ENCODE measurements around the gene NAPSA. TPM values are rescaled to one million over a fixed set of nuclear protein-coding genes. Genes with fewer than 3 reads are reported as not detected.
"Not testable (repeated sequence)": the region's sequence is repeated elsewhere in the genome, so short reads cannot be mapped to it uniquely, and the experiment has no call there.

Gene NAPSA
- total RNA-seq, 1 donor from 2014 or later, result 0.32 TPM

DNA sequence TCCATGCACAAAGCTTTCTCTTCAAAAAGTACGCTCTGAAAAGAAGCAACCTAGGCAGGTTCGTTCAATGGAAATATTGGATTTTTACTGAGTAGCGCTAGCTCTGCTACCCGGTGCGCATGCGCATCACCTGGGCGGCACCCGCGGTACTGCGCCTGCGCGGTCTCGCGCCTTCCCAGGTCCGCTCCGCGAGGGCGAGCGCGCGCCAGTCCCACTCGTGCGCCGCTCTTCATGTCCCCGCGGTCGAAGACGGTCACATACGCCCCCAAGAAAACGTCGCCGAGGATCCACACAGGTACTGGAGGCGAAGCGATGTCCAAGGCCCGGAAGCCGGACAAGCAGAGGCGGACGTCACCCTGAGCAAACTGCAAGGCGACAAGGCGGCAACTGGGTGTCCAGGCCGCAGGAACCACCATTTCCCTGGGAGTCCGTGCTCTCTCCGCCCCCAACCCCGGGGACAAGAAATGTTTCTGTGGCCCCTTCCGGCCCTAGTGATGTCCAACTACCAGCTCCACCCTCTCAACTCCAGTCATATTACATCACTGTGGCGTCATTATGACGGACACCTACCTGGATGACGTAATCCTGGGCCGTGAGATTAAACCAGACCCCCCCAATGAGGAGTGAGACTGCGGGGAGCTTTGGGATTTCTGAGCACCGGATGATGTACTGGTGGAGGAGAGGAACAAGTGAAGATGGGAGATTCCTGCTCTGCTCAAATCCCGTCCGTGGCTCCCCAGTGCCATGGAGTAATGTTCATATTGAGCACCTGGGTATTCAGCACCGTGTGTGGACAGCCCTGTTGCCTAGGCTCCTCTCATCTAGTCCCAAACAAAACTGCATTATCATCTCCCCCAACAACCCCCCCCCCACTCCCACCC, 31.5 kb downstream of the NAPSA start:
- intact Hi-C loops (cut with micrococcal nuclease), result no loop called here
- peak; percentile 91 for DNase-seq

DNA sequence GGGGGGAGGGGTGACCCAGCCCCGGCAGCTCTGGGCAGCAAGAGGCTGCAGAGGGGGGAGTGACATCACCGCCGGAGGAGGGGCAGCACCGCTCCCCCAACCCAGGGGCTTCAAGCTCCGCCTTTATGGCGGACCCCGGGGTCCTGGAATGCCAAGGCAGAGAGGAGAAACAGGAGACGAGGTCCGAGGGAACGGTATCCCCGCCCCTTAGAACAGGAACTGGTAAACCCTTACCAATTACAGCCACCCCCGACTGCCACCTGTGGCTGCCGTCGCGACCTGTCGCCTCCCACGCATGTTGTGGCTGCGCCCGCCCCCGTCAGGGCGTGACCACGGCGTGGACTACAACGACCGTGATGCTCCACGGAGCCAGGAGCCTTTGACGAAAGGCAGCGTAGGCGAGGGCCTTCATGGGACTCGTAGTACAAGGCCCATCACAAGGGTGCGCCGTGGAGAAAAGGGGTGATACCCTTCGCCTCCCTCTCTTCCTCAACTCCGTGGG, 32.2 kb downstream of the NAPSA start:
- ATAC-seq (peak; percentile 62), DNase-seq (peak; percentile 93)
- intact Hi-C loops (cut with micrococcal nuclease), result no loop called here

More for the DNA sequence above, 31.5 kb downstream of the NAPSA start:
- ATAC-seq, result peak; percentile 29

DNA sequence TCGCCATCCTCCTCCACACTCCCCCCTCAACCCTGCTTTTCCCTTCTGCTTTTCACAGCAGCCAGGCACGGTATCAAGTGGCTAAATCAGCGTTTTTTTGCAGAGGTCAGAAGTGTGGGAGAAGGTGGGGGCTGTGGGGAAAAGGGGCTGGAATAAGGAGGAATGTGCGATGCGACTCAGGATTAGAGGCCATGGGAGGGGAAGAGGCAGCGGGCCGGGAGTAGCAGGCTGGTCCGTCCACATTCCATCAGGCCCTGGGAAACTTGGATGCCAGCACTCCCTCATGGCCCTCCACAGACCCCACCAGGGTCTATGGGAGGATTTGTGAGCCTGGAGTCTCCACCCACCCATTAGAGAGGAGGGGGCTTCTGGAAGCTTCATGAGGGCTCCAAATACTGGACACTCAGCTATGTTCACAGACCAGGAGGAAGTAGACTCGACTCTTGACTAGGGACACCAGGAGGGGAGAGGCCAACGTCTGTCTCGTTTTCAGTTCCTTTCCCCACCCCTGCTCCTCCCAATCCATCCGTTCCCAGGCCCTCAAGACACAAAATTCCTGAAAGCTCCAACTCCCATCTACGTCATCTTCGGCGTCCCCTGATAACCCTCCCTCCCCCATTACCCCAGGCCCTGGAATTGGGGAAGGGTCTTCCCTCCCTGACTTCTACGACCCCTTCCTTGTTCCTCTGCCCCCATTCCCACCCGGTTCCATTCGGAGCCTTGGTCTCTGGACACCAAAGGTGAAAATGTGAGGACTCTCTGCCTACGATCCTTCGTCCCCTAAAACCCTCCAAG, 33.0 kb downstream of the NAPSA start:
- ATAC-seq (no peak), DNase-seq (no peak)
- intact Hi-C loops (cut with micrococcal nuclease), result no loop called here

DNA sequence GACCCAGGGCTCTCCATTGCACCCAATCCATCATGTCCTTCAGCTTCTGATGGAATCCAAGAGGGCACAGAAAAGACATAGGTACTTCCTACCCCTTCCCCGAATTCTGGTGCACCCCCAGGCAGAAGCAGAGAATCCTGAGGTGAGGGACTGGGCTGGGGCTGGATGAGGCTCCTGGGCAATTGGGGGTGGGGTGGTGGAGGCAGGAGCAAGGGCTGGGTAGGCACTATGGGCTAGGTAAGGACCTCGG, 33.5 kb downstream of the NAPSA start:
- DNase-seq (no peak), ATAC-seq (no peak)
- intact Hi-C loops (cut with micrococcal nuclease), result no loop called here

DNA sequence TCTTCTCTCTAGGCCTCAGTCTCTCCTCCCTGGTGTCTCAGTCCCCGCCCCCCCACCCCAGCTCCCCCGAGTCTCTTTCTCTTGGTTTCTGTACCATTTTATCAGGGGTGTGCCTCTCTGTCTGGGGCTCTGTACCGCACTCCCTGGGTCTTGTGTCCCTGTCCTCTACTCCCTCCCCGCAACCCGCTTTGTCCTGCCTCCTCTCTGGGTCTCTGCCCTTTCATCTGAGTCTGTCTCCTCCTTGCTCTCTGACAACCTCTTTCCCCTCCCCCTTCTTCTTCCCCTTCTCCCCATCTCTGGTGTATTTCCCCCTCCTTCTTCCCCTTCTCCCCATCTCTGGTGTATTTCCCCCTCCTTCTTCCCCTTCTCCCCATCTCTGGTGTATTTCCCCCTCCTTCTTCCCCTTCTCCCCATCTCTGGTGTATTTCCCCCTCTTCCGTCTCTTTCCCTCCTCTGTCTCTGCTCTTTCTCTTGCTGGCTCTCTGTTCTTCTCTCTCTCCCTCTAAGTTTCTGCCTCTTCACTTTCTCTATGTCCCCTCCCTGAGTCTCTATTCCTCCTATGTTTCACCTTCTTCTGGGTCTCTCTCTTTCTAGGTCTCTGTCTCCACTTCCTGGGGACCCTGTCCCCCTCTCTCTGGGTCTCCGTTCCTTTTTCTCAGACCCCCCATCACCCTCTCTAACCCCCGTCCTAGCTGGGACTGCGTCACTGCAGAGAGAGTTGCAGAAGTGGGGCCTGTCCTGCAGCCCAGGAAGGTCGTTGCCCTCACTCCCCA, 34.0 kb downstream of the NAPSA start:
- intact Hi-C loops (cut with micrococcal nuclease), result no loop called here
- DNase-seq (no peak), ATAC-seq (no peak)

DNA sequence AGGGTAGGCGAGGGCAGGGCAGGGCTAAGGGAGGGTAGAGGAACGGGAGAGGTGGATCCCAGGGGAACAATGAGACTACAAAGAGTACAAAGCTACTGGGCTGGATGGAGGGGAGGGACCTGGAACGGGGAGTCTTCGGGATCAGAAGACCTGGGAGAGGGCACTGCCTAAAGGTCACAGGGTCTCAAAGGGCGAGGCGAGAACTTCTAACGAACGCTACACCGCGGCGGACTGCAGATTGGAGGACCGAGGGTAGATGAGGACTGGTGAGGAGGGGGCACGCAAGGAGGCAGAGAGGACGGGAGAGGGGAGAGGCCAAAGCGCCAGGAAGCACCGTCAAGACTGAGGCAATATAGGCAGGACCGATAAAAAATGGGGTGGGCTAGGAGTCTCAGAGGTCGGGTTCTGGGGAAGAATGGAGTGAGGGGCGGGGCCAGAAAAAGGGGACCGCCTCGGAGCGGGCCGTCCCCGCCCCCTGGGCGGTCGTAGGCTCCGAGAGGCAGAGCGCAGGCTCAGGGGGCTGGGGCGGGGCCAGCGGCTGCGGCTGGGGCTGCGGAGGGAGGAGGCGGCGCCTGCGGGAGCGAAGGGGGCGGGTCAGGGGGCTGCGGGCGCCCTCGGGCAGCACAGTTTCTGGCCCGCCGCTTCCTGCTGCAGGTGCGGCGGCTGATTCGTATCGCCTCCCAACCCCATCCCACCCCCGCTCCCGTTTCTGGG, 34.9 kb downstream of the NAPSA start:
- peak; percentile 62 for ATAC-seq
- intact Hi-C loops (cut with micrococcal nuclease), result no loop called here
- peak; percentile 92 for DNase-seq

DNA sequence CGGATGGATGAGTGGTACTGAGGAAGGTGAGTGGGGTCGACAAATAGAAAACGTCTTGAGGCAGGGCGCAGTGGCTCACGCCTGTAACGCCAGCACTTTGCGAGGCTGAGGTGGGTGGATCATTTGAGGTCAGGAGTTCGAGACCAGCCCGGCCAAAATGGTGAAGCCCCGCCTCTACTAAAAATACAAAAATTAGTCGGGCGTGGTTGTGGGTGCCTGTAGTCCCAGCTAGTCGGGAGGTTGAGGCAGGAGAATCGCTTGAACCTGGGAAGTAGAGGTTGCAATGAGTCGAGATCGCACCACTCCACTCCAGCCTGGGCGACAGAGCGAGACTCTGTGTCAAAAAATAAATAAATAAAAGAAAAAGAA, 35.5 kb downstream of the NAPSA start:
- DNase-seq; ATAC-seq; intact Hi-C loops (cut with micrococcal nuclease): not testable (repeated sequence)

DNA sequence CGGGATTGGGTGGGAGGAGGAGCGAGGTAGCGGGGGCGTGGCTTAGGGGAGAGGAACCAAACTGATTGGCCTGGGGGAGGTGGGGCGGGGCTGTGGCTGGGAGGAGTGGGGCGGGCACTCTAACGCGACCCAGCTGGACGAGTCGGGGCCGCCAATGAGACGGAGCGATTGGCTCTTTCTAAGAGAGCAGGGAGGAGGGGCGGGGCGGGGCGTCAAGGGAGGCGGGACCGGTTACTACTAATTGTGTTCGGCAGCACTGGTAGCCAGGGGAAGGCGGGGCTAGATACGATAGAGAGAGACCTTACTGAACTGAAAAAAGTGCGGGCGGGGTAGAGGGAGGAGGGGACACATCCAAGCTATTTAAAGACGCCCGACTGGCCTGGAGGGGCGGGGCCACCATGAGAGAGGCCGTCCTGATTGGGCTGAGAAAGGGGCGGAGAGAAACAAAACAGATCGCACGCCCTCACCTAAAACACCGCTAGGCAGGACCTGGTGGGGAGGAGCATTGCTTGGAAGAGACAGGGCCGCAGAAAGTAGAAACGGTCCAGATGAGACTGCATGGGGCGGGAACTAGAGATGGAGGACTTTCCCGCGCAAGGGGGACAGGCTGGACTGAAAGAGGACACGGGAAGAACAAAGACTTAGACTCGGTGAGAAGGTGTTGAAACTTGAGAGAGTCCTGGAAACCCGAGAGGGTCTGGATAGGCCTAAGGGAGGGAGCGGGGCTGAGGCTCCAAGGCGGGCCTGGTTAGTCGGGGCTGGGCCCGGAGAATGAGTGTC, 36.1 kb downstream of the NAPSA start, which contains the start of gene KCNC3:
Gene KCNC3, minus strand, starts transcription at position 232 of the 780 bp plus-strand sequence. CDS start 295 bp downstream, outside the sequence.
- DNase-seq, result peak; percentile 99
- intact Hi-C loops (cut with micrococcal nuclease), result no loop called here
- ATAC-seq, result peak; percentile 79

DNA sequence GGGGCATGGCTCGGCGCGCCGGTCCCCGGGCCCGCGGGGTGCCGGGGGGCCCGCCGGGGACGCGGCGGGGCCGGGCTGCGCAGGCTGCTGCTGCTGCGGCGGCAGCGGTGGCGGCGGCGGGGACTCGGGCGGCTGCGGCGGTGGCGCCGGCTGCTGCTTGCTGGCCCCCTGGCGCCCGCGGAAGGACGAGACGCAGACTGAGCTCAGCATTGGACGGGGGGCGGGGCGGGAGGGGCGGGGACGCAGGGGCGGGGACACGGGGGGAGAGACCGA, 36.6 kb downstream of the NAPSA start:
- no peak for ATAC-seq
- intact Hi-C loops (cut with micrococcal nuclease), result no loop called here
- no peak for DNase-seq

DNA sequence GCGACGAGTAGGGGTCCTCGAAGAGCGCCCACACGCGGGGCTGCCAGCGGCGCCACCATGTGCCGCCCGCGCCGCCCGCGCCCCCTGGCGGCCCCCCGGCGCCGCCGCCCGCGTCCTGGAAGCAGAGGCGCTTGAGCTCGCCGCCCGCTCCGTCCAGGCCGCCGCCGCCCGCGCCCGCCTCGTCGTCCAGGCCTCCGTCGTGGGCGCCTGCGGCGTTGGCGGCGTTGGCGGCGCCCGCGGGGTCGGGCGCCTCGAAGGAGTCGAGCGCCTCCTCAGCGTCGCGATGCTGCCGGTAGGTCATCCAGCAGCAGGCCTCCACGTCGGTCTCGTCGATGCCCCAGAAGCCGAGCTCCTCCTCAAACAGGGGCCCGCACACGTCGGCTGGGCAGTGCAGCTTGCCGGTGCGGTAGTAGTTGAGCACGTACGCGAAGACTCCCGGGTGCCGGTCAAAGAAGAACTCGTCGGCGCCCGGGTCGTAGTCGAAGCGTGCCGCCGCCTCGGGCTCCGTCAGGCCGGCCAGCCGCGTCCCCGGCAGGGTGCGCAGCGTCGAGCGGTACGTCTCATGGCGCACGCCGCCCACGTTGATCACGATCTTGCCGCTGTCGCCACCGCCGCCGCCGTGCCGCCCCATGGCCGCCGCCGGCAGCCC, 37.1 kb downstream of the NAPSA start:
- no peak for DNase-seq
- no peak for ATAC-seq
- intact Hi-C loops (cut with micrococcal nuclease), result no loop called here

DNA sequence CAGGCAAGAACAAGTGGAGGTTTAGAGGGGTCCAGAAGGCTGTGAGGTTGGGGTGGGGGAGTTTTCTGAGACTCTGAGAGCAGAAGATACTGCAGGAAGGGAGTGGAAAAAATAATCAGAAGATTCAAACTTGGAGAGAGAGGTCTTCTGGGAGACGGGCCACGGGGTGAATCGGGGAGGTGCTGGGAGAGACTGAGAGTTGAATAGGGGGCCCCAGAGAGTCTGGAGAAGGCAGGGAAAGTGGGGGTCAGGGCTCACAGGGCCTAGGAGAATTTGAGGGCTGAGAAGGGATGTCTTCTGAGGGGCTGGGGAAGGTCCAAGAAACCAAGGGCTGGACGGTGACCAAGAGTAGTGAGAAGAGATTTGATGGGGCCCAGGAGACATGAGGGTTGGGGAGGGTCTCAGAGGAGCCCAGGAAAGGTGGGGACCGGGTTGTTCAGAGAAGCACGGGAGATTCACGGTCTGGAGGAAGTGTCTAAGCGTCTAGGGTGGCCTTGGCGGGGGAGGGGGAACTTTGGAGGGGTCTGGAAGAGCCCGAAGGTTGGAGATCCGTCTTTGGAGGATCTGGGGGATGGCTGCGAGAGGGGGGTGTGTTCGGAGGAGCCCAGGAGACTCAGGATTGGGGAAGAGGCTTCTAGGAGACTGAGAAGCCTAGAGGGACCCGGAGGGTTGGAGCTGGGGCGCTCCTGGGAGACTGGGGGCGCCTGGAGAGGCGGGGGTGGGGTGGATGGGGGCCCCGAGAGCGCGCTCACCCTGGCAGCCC, 37.8 kb downstream of the NAPSA start:
- ATAC-seq, result no peak
- no peak for DNase-seq
- intact Hi-C loops (cut with micrococcal nuclease), result no loop called here

DNA sequence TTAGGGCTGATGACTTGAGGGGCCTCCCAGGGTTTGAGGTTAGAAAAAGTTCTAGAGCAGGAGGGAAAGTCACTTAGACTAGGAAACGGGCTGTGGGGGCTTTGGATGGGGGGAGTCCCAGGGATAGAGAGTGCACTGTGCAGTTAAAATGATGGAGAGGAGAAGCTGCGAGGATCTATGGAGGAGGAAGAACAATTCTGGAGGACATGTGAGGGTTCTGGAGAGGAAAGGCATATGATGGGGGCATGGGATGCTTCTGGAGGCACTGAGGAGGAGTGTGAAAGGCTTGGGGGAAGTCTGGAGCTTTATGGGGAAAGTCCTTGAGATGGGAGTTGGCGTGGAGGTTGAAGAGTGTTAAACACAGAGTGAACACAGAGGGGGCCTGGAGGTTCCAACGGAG, 38.4 kb downstream of the NAPSA start:
- intact Hi-C loops (cut with micrococcal nuclease), result no loop called here
- no peak for DNase-seq
- ATAC-seq, result no peak

DNA sequence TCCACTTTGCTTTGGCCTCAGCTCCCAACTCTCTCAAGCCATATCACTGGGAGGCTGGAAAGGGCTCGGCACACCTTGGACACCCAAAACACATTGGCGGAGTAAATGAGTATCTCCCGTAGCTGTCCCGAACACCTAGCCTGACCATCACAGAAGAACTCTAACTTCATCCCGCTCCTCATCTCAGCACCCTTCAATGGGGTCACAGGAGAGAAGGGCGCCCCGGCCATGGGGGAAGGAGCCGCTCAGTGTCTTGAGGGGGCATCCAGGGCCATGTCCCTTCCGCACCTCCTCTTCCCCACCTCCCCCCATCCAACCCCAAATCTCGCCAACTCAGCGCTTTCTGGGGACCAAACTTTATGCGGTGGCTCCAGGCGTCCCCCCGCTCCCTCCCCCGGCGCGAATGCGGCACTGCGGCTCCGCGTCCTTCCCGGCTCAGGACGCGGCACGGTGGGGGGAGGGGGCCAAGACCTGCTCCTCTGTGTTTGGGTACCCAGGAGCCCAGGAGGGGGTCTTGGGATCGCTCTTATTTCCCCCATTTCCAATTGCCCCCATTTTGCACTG, 39.3 kb downstream of the NAPSA start:
- ATAC-seq, result no peak
- DNase-seq, result no peak
- intact Hi-C loops (cut with micrococcal nuclease), result no loop called here

DNA sequence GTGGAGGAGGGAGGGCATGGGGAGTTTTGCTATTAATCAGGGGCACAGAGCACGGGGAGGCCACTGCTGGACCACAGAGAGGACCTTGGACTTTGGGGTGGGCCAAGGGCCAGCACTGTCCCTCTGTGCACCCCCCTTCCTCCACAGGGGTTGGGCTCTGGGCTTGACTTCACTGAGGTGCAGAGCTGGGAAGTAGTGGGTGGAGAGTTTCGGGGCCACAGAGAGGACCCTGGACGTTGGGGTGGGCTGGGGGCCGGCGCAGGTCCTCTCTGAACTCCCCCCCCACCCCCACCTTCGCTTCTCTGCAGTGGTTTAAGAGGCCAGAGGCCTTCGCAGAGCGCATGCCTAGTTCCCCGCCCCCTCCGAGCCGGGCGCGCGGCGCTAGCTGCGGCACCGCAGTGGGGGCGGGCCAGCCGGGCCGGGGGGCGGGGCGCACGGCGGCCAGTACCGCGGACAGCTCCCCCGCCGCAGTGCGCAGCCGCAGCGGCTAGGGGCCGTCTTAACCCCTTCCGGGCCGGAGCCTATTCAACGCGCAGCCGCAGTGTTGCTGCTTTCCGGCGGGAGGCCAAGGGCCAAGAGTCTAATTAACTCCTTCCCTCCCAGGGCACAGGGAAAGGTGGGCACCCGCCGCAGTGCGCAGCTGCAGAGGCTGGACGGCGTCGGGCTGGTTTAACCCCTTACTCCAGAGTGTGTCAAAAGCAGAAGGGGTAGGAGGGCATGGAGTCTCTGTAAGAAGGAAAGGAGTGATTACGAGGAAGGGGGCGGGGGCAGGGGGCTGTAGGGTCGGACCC, 39.9 kb downstream of the NAPSA start:
- DNase-seq (peak; percentile 83), ATAC-seq (peak; percentile 43)
- intact Hi-C loops (cut with micrococcal nuclease), result no loop called here

DNA sequence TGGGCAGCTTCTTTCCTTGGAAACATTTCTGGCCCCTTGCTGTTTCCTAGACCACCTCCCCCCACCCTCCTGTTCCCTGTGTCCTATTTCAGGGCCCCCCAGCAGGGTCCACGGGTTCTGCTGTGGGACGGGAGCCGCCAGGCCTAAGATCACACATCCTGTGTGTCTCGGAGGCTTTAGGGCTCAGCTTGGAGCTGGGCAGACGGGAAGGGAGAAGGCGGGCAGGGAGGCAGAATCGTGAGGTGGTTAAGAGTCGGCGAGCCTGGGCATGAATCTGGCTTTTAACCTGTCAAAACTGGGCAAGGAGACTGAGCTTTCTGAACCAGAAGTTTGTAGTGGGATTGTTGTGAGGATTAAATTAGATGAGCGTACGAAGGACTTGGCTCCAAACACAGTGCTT, 41.1 kb downstream of the NAPSA start:
- intact Hi-C loops (cut with micrococcal nuclease), result no loop called here
- no peak for ATAC-seq
- no peak for DNase-seq

DNA sequence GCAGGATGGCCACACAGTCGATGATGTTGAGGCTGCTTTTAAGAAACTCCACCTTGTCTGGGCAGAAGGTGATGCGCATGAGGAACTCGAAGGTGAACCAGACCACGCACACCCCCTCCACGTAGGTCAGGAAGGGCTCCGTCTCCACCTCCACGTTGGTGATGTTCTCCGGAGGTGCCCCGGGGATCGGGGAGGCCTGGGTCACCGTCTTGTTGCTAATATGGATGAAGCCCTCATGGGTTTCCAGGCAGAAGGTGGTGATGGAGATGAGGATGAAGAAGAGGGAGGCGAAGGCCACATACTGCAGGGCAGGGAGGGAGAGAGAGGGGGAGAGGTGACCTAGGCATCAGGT, 41.7 kb downstream of the NAPSA start:
- ATAC-seq, result no peak

More for the DNA sequence above, 41.7 kb downstream of the NAPSA start:
- intact Hi-C loops (cut with micrococcal nuclease), result no loop called here
- DNase-seq, result no peak
